HEK293 (cell line): ENCODE measurements around the gene HK2.

Experiments used
- ATF2 ChIP-seq: fragments of 450-650 bp; formaldehyde crosslinking; IDR thresholded peaks from 2 replicates; pipeline ENCODE4 v1.5.1; 2016; ENCODE audit warnings: missing biosample characterization, missing genetic modification characterization, low read depth
- CTCF ChIP-seq: fragments of 450-650 bp; formaldehyde crosslinking; IDR thresholded peaks from 2 replicates; pipeline ENCODE4 v1.5.1; 2016; ENCODE audit warnings: missing biosample characterization, missing genetic modification characterization
- PATZ1 ChIP-seq: fragments of 450-650 bp; formaldehyde crosslinking; IDR thresholded peaks from 2 replicates; pipeline ENCODE4 v1.5.1; 2016; ENCODE audit warnings: missing biosample characterization, missing genetic modification characterization
- PBX3 ChIP-seq: sonication (generic); formaldehyde crosslinking; IDR thresholded peaks from 2 replicates; pipeline ENCODE4 v1.8.1; 2022; ENCODE audit warnings: mild to moderate bottlenecking, moderate library complexity, missing genetic modification reagents
- SCRT1 ChIP-seq: fragments of 450-650 bp; formaldehyde crosslinking; IDR thresholded peaks from 2 replicates; pipeline ENCODE4 v1.5.1; 2016; ENCODE audit warnings: missing biosample characterization, missing genetic modification characterization, borderline replicate concordance
- ZNF18 ChIP-seq: fragments of 450-650 bp; formaldehyde crosslinking; IDR thresholded peaks from 2 replicates; pipeline ENCODE4 v1.5.1; 2016; ENCODE audit warnings: missing biosample characterization, missing genetic modification characterization
- ZNF391 ChIP-seq: fragments of 450-650 bp; formaldehyde crosslinking; IDR thresholded peaks from 2 replicates; pipeline ENCODE4 v1.5.1; 2016; ENCODE audit warnings: low read depth, missing biosample characterization, missing genetic modification characterization, borderline replicate concordance
- ZNF571 ChIP-seq: fragments of 450-650 bp; formaldehyde crosslinking; IDR thresholded peaks from 2 replicates; pipeline ENCODE4 v1.5.0; 2017; ENCODE audit warnings: missing biosample characterization, missing genetic modification characterization

- no peak for TF ChIP-seq PBX3 (CRISPR knock-in tag)
- no peak for TF ChIP-seq SCRT1
- no peak for TF ChIP-seq CTCF (tag by site-specific recombination)
- TF ChIP-seq PATZ1 (tag by site-specific recombination) = no peak
- no peak for TF ChIP-seq ZNF571 (tag by site-specific recombination)
- no peak for TF ChIP-seq ZNF18 (tag by site-specific recombination)
- TF ChIP-seq ZNF391 (tag by site-specific recombination) = no peak
- TF ChIP-seq ATF2 (tag by site-specific recombination) = no peak
These were observed 46.3 kb downstream of the HK2 start for GRCh38 chr2:74880054-74880728.
